ENCODE data around the gene BET1.
"Not testable (repeated sequence)": the region's sequence is repeated elsewhere in the genome, so short reads cannot be mapped to it uniquely, and the experiment has no call there.

BET1 gene, protein sequence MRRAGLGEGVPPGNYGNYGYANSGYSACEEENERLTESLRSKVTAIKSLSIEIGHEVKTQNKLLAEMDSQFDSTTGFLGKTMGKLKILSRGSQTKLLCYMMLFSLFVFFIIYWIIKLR

DNA sequence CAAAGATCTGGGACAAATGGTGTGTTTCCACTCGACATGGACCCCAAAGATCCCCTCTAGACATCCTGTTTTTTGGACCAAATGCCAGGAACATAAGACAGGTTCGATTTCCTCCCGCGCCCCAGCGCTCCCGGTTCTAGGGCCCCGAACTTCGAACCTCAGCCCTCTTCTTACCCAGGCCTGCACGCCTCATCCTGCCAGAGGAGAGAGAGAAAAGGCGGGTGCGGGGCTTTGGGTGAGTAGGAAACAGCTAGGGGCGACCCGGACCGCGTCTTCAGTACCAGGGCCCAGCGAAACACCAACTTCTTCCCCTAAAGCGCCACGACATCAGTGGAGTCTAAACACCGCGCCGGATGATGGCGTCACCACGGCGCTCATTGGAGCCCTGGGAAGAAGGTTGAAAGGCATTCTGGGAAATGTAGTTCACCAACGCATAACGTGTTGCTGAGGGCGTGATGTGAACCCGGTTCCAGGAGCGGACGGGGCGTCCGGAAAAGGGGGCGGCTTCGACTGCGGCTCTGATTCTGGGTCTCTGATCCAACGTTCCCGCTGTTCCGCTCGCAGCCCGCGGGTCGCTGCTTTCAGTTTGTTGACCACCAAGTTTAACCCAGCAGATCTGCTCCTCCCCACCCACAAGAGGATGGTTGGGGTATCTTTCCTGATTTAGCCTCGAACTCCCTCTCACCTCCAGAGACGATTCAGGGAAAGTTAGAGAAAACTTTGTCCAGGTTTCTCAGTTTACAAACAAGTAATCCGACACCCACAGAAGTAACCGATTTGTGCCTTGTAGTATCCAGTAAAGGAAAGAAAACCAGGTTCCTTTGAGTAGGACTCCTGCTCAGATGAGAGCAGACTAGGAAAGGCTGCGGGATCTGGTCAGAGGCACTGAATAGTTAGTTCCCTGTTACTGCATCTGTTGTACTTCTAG is at the start of gene BET1:
TSS of gene BET1 (minus strand) at position 332 of the 928 bp plus-strand sequence. CDS start at position 193, 139 bp downstream.
- peak; percentile 78 for FAIRE-seq

DNA sequence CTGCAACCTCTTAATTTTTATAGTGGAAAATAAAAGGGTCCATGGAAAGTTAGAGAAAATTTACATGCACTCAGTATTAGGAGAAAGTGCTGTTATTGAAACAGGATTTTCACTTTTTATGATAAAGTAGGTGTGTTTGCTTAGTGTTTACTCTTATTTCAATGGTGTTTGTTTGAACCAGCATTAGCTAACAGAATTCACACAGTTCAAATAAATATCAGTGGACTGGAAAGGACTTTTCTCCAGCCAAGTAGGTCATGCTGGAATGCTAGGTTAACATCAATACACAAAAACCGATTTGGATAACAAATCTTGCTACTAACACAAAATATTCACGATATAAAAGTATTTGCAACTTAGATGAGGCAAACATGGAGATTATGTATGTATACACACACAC is 49.4 kb upstream of the BET1 start:
- FAIRE-seq: no peak

DNA sequence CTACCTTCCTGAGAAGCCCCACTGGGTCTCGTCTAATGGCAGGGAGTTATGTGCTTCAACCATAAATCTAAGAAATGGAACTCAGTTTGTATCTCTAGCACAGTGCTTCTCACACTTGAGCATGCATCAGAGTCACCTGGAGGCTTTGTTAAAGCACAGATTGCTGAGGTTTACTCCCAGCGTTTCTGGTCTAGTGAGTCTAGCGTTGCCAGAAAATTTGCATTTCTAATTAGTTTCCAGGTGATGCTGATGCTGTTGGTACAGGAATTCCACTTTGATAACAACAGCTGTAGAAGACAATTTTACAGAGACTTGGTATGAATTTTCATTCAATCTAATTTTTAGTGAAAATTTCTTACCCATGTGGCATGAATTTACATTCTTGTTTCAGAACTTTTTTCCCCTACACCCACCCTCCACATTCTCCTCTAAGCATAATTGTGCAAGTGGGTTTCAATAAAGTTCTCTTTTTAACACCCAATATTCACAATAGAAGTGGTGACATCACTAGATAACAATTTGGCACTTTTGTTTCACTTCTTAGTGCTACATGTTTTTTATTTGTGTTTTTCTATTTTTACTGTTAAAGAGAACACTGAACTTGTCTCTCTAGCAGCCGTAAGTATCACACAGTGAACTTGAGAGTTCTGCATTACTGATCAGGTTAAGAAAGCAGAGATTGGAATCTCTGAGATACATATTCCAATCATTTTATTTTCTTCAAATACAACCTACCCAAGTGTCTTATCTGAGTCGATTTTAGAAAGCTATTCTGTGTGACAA is 48.4 kb upstream of the BET1 start:
- FAIRE-seq: no peak

DNA sequence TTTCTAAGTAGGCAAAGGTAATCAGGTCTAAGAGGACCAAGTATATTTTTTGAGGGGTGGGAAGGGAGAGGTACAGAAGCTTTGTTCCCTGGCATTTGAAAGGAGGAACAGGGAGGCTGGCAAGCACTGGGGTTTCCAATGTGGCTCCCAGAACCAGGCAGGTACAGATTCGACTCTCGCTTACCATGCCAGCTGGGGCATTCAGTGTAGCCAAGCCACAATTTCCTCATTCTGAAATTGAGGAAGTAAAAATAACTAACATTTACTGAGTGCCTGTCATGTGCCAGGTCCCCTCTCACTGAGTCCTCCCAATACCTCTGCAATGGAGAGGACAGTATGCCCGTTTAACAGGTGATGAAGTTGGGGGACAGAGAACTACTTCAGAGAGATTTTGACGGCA is 45.9 kb upstream of the BET1 start:
- no peak for FAIRE-seq

DNA sequence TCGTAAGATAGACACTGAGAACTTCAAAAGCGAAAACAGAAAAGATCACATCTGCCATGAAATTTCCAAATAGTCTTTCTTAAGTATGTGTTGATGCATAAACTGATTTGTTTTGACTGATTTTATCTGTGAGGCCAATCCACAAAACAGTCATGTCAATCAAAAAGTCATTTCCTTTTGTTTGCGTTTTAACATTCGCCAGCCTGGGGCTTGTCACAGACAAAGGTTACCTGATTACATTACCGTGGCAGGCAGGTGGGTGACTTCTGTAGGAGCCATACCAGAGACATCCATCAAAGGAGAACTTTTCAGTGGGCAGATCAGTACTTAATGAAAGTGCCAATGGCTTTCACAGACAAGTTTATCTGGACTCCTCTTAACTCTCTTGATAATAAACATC is 45.5 kb upstream of the BET1 start:
- FAIRE-seq: no peak

DNA sequence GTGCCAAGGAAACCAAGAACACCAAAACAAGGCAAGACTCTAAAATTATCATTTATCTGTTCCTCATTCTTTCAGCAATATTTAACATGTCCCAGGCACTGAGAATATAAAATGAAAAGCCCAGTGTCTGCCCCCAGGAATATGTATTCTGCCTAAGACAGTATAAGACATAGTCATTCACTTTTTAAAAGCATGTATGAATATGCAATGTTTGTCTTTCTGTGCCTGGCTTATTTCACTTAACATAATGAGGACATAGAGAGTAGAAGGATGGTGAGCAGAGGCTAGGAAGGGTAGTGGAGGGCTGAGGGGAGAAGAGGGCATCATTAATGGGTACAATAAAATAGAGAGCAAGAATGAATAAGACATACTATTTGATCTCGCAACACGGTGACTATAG is 44.6 kb upstream of the BET1 start:
- no peak for FAIRE-seq

DNA sequence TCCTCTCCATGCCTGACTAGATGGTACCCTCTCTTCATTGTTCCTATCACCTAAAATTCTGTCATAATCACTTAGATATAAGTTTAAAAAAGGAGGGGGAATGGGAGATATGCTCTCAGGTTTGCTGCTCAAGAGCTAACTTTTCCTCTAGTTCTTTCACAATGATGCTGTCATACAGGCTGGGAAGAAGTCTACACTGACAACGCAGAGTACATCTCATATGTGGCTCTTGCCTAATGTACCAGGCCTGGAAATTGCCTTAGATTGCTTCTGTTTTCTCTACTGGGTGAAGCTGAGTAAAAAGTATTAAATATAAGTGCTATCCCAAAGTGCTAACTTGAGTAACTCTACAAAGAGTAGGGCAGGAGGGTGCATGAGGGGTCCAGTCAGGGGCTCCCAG is 43.8 kb upstream of the BET1 start:
- no peak for FAIRE-seq

DNA sequence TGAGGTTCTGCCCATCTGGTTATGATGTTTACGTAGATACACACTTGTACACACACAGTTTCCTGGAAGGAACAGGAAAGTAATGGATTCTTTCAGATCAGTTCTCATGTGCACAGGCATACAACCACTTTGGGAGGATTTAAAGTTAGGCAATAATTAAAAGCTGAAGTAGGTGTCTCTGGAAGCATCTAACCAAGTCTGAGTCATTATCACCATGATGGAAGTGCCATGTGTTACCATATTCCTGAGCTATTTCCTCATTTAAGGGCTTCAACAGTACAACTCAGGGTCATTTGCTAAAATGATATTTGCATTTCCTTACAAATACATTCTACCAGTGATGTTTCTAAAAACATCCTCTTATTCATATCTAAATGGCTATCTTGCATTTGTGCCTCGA is 41.4 kb upstream of the BET1 start:
- no peak for FAIRE-seq

DNA sequence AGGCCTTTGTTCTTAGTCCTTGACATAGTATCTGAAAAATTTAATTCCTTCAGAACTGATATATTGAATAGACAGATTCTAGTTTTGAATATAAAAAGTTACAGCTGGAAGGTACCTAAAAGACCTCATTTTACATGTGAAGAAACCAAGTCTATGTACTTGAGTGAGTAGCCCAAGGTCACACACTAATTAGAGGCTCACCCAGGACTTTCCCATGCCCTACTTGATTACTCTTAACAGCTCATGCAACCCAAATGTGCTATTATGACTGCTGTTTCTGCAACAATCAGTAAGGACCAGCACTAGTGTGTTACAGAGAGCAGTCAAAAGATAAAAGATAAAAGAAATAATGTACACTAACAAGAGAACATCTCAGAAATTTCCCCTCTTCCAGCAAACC is 40.7 kb upstream of the BET1 start:
- FAIRE-seq: no peak

DNA sequence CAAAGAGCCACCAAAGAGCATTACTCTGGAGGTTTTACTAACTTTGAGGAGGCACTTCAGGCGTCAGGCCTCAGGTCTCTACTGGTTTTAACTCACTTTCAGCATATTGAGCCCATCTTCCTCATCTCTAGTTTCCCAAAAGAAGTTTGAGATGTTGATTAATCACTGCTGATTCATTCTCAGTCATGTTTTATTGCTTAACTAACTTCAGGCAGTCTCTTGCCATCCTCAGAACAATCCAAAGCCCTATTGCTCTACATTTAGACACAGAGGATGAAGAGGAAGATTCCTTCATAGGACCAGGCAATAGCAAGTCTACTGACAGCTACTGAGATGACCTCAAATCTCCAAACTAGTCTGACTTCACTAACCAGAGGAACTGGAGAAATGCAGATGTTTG is 39.1 kb upstream of the BET1 start:
- no peak for FAIRE-seq

DNA sequence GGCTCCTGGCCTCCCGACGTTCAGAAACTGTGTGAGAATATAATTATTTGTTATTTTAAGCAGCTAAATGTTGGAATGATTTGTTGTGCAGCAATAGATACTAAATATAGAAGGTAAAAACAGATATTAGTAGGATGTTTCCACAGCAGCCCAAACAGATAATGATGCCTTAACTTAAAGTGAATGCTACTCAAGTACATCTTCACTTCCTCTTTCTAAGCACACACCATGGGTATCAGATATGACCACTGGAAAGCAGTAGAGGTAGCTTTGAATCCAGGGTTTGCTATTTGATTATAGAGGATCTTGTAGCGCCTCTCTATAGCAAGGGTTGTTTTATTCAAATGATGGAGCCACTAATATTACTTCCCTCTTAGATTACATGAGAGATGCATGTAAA is 38.2 kb upstream of the BET1 start:
- FAIRE-seq: no peak

DNA sequence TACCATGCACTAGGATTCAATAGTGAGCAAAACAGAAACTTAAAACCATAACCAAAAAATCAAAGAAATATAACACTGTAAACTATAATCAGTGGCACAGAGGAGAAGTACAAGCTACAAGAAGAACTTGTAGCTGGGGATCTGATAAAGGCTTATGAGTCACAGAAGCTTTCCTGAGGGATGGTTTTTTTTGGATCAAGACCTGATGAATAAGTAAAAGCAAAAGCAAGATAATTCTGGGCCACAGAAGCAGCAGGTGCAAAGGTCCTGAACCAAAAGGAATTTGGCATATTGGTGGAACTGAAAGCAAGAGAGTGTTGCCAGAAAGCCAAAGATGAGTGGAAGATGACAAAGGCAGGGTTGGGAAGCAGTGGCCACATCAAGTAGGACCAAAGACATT is 37.4 kb upstream of the BET1 start:
- no peak for FAIRE-seq

DNA sequence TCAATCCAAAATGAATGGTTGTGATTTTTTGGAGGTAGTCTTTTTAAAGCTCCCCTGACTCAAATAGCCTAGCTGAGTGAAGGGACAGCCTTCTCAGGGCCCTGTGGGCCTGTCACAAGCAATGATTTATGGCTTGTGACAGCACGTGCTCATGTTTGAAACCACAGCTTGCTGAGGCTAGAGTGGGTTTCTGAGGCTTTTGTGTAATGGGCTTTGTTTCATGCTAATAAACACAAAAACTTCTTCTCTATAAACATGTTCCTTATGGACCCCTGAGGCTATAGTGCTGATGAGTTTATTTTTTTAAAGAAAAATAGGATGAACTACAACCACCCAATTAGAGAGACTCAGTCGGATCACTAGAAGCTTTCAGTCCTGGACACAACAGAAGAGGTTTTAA is 36.1 kb upstream of the BET1 start:
- FAIRE-seq: no peak

DNA sequence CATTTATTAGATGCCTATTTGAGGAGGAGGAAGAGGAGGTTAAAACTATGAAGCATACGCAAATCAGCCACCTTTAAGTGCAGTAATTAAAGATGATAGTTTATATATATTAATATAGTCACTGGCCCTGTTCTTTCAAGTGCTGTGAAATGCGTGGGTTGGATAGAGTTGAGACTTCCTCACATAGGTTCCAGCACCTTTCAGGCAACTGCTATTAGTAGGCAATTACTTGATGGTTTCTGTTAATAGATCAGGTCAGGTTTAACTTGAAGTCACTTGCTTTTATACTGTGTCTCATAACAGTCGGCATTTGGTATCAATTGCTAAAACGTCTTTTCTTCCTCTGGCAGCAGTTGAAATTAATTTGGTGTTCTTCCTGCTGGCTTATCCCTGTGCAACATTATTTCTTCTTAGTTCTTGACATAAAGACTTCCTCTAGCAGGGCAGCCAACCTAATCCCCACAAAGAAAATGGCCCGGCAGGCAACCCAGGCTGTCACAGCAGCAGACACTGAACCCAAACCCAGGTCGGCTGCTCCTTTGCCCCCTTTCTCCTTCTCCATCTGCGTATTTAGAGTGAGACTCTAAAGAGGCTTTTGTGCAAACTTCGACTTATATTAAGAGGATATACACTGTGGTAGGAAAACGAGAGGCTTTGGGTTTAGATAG is 35.3 kb upstream of the BET1 start:
- FAIRE-seq: no peak

DNA sequence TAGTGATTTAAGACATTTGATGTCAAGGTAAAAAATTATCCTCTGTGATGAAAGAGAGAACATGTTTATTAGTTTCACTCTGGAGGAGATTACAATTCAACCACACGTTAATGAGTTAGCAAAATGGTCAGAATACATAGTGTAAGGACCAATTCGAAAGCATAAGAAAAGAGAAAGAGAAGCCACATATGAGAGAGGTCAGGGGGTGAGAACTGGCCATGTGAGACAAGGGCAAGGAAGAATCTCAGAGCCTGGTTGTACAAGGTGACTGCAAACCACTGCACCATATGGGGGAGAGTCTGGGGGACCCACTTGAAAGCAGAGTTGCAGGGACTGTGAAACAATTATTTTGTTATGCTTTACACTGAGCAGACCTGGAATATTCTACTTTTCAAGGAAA is 27.7 kb upstream of the BET1 start:
- no peak for FAIRE-seq

DNA sequence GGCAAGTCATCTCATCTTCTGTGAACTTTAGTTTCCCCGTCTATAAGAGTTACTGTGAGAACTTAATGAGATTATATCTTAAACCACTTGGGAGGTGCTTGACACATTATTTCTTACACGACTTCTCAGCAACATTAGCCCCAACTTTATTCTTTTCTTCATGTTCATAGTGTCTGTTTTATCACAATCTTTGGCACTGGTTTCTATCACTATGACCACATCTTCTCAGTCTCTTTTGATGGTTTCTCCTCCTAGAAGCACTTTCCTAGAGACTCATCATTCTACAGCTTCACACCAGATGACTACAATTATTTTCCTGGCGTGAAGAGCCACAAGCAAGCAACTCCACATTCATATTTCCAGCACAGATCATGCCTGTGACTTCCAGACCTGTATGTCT is 26.5 kb upstream of the BET1 start:
- FAIRE-seq: no peak

DNA sequence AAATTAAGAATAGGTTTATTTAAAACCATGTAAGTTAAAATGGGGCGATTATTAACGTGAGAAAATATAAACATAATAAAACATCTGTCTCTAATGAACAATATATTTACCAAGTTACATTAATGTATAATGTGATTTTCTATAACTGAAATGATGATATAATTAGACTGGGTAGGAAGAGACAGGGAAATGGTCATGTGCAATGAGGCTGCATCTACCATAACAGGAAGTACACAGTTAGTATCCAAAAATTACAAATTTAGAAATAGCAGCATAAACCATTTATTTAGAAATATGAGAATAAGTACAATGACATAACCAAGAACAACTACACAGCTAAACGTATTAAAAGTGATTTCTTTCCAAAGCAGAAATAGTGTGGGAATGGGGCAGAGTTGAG is 25.8 kb upstream of the BET1 start:
- FAIRE-seq: no peak

DNA sequence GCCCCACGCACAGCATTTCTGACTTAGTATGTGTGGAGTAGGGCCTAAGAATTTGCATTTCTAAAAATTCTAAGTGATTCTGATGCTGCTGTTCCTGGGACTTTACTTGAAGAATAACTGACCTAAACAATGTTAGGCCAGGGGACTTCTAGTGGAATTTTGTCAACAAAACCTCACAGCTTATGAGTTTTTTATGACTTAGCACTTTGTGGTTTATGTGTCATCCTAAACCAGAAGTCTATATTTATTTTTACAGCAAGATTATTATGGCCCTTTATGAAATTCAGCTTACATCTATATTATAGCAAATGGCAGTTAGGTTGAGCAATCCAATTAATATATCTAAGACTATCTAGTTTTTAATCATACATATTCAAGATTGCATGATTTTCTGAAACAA is 24.6 kb upstream of the BET1 start:
- FAIRE-seq: no peak

DNA sequence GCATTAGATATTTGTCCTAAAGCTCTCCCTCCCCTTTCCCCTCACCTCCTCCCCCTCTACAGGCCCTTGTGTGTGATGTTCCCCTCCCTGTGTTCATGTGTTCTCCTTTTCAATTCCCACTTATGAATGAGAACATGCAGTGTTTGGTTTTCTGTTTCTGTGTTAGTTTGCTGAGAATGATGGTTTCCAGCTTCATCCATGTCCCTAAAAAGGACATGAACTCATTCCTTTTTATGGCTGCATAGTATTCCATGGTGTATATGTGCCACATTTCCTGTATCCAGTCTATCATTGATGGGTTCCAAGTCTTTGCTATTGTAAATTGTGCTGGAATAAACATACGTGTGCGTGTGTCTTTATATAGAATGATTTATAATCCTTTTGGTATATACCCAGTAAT is 22.5 kb upstream of the BET1 start:
- FAIRE-seq: not testable (repeated sequence)

DNA sequence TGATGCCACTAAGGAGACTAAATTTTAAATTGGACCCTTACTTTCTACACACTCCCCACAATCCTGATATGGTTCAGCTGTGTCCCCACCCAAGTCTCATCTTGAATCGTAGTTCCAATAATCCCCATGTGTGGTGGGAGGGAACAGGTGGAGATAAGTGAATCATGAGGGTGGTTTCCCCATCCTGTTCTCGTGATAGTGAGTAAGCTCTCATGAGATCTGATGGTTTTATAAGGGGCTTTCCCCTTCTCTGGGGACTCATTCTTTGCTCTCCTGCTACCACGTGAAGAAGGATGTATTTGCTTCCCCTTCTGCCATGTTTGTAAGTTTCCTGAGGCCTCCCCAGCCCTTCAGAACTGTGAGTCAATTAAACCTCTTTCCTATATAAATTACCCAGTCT is 18.4 kb upstream of the BET1 start:
- no peak for FAIRE-seq

DNA sequence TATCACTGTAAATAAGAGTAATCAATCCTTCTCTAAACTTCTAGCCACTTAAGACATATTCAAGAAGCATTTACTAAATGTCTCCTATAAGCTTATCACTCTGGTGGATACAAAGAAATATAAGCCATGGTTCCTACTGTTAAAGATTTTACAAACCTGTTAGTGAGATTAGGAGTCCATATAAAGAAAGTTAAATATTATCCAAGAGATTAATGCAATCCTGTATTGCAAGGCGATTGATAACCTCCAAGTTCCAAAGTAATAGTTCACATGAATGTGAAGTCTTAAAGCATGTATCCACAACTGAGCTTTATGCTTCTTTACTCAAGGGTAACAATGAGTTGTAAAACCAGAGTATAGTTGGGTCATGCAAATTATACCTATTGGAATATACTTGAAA is 12.6 kb upstream of the BET1 start:
- FAIRE-seq: no peak

DNA sequence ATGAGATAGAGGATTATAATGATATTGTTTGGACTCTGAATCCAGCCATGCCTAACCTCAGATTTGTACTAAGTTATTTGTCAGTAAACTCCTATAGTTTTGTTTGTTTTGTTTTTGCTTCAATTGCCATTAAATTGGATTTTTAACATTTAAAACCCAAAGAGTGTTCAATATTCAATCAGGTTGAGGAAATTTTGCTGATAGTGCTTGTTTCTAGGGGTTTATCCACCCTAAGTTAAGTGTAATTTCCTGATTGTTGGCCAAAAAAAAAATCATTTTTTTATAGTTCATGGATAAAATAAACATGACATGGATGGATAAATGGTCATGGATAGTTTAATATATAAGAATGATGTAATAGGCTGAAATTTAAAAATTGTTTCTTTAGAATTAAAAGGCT is 11.4 kb upstream of the BET1 start:
- FAIRE-seq: no peak

DNA sequence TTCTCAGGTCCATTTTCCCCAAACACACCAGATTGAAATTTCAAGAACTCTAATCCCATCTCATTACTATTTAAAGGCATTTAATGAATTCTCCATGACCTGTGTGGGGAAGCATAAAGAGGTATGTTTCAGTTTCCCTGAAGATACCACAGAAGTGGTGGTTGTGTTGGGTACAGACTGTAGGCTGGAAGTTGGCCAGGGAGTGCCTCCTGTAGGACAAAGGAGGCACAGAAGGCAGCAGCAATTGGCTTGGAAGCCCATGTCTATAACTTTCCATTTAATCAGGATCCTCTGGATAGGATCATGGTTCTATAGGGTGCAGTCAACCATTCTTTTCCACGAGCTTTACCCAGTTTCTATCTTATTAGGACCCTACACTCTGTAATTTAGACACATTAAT is 8.6 kb upstream of the BET1 start:
- no peak for FAIRE-seq

Data from G401.6 (cell line).